Neural cell (in vitro differentiated cells): ENCODE results near the gene HOXA2.

ENCODE experiments used
- TAF1 ChIP-seq: IDR thresholded peaks from 2 replicates; pipeline ENCODE4 v1.6.1; 2012; ENCODE audit warnings: low read depth
- TF ChIP-seq, protein P1 (sequence below): fragments of 450-650 bp; IDR thresholded peaks from 2 replicates; pipeline ENCODE4 v1.5.1; 2014; ENCODE audit warnings: antibody characterized with exemption, mild to moderate bottlenecking, moderate library complexity; ENCODE audit not compliant: poor library complexity, severe bottlenecking

DNA sequence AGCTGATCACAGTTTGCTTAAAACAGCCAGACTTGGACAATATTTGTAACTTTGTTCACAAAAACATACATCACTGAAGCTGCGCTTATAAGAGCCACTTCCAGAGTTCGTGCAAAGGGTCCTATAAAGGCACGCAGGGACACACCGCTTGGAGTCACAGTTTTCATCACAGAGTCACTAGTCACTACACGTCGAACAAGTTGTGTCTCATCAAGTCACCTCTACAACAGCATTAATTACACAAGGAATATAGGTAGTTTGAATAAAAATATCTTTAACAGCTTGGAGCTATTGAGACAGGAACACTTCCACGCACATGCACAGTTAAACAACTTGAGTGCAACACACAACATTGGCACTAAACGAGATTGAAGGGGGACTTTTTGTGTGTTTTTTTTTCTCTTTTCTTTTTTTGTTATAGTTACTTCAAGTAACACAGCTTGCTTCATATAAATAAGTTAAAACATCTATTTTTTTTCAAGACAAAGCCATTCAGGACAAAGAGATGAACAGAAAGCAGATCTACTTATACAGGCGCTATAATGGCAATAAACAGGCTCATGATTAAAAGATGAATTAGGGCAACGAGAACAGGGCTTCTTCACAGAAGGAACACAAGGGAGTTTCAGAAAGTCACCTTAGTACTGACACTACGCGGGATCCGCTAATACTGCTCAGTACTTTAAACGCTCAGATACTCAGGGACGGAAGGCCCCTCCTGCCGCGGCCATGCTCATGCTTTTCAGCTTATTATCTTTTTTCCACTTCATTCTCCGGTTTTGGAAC lies 38.8 kb upstream of the HOXA2 start:
- TF ChIP-seq, protein P1, sequence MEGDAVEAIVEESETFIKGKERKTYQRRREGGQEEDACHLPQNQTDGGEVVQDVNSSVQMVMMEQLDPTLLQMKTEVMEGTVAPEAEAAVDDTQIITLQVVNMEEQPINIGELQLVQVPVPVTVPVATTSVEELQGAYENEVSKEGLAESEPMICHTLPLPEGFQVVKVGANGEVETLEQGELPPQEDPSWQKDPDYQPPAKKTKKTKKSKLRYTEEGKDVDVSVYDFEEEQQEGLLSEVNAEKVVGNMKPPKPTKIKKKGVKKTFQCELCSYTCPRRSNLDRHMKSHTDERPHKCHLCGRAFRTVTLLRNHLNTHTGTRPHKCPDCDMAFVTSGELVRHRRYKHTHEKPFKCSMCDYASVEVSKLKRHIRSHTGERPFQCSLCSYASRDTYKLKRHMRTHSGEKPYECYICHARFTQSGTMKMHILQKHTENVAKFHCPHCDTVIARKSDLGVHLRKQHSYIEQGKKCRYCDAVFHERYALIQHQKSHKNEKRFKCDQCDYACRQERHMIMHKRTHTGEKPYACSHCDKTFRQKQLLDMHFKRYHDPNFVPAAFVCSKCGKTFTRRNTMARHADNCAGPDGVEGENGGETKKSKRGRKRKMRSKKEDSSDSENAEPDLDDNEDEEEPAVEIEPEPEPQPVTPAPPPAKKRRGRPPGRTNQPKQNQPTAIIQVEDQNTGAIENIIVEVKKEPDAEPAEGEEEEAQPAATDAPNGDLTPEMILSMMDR: no peak
- no peak for TF ChIP-seq TAF1
